ENCODE results near the gene YEATS2.

YEATS2 gene

DNA sequence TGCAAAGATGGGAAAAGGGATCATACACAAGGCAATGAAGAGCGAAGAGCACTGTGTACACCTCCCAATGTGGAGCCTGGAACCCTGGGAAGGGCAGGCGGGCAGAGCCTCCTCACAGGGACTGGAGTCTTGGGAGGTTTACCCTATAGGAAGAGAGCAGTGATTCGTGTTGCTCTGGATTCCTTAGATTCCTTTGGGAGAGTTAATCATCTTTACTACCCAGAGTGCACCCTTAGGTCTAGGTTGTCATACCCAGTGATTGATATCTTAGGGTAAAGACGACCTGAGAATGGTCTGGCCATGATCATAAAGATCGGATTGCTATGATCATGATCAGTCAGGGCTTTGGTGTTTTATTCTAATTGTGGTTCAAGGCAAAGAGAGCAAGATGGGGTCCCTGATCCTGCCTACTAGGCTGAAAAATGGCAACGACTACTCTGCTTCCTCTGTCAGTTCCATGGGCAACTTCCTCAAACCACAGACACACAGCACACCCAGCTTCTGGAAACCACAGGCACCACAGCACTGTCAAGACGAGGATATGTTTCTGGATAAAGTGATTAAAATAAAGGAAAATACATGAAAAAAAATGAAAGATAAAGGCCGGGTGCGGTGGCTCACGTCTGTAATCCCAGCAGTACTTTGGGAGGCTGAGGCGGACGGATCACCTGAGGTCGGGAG is 148.2 kb downstream of the YEATS2 start:
- Histone ChIP-seq H3K9me3 (ENCODE audit: low read length) (no peaks in the 10 kb centered on the region), H3K9ac (ENCODE audit: low read length) (no peak overlapping the region), H3K27ac (ENCODE audit: low read depth, low read length) (no peak overlapping the region), H3K4me3 (ENCODE audit: low read depth in 1 of 2, low read length in 2 of 2) (no peak overlapping the region), H3K36me3 (ENCODE audit: insufficient read depth, low read length) (peaks cover 33% of the 10 kb centered on the region), H3K27me3 (ENCODE audit: control insufficient read depth in 1 of 2, insufficient read depth in 2 of 2, low read length in 2 of 2) (no peaks in the 10 kb centered on the region), H3K4me1 (ENCODE audit: insufficient read depth, low read length) (no peaks in the 10 kb centered on the region)

DNA sequence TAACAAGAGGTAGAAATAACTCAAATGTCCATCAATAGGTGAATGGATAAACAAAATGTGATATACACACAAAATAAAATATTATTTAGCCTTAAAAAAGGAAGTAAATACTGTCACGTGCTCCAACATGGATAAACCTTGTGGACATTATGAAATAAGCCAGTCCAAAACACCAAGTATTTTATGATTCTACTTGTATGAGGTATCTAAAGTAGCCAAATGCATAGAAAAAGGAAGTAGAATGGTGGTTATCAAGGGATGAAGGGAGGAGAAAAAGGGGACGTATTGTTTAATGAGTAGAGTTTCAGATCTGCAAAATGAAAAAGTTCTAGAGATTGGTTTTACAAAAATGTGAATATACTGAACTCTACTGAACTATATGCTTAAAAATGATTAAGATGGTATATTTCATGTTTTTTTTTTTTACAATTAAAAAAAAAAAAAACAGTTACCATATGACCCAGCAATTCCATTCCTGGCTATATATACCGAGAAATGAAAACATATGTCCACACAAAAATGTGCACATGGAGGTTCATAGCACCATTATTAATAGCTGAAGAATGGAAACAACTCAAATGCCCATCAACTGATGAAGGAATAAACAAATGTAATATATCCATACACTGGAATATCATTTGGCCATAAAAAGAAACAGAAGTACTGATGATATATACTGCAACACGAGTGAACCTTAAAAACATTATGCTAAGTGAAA is 156.9 kb downstream of the YEATS2 start:
- Histone ChIP-seq H3K4me3 (ENCODE audit: low read depth in 1 of 2, low read length in 2 of 2) (no peak overlapping the region), H3K9me3 (ENCODE audit: low read length) (no peaks in the 10 kb centered on the region), H3K4me1 (ENCODE audit: insufficient read depth, low read length) (no peaks in the 10 kb centered on the region), H3K9ac (ENCODE audit: low read length) (no peak overlapping the region), H3K27me3 (ENCODE audit: control insufficient read depth in 1 of 2, insufficient read depth in 2 of 2, low read length in 2 of 2) (no peaks in the 10 kb centered on the region), H3K36me3 (ENCODE audit: insufficient read depth, low read length) (peaks cover 20% of the 10 kb centered on the region), H3K27ac (ENCODE audit: low read depth, low read length) (no peak overlapping the region)

DNA sequence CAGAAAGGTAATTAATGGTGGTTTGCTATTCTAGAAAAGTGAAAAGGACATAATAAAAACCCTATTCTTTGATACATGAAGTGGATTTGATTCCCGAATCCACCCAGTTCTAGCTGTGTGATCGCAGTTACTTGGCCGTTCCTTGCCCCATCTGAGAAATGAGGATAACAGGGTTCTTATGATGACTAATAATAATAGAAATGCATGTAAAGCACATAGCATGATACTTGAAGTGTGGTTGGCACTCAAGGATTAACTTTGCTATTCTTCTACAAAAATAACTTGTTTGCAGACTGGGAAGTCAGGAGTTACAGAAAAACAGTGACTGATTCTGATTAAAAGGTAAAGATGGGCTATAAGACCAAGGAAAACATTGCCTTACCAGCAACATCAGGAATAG is 160.3 kb downstream of the YEATS2 start:
- H3K9me3 ChIP-seq (ENCODE audit: low read length): no peaks in the 10 kb centered on the region
- H3K27me3 ChIP-seq (ENCODE audit: control insufficient read depth in 1 of 2, insufficient read depth in 2 of 2, low read length in 2 of 2): no peaks in the 10 kb centered on the region
- H3K27ac ChIP-seq (ENCODE audit: low read depth, low read length): no peak overlapping the region
- no peak overlapping the region for H3K9ac ChIP-seq (ENCODE audit: low read length)
- no peak overlapping the region for H3K4me3 ChIP-seq (ENCODE audit: low read depth in 1 of 2, low read length in 2 of 2)
- H3K4me1 ChIP-seq (ENCODE audit: insufficient read depth, low read length): no peaks in the 10 kb centered on the region
- peaks cover 51% of the 10 kb centered on the region for H3K36me3 ChIP-seq (ENCODE audit: insufficient read depth, low read length)
